H1 (cell line): Measurements from ENCODE around the gene PHACTR1. TPM values are rescaled to one million over a fixed set of nuclear protein-coding genes. Genes with fewer than 3 reads are reported as not detected.

Source experiments
- CHD2 ChIP-seq: IDR thresholded peaks from 2 replicates; pipeline ENCODE4 v1.6.1; 2012; ENCODE audit warnings: low read length, improper control_type of control experiment
- CREB1 ChIP-seq: IDR thresholded peaks from 2 replicates; pipeline ENCODE4 v1.6.1; 2012; ENCODE audit warnings: inconsistent platforms
- EGR1 ChIP-seq: IDR thresholded peaks from 2 replicates; pipeline ENCODE4 v1.6.1; 2011; ENCODE audit warnings: low read depth, low read length, borderline replicate concordance
- KDM1A ChIP-seq: fragments of 200-600, 300-600 bp; sonication (generic); IDR thresholded peaks from 2 replicates; pipeline ENCODE4 v1.7.1; 2016; ENCODE audit warnings: mild to moderate bottlenecking, low read length, borderline replicate concordance
- SRF ChIP-seq: IDR thresholded peaks from 2 replicates; pipeline ENCODE4 v1.6.1; 2011; ENCODE audit warnings: mild to moderate bottlenecking, low read depth, low read length, moderate library complexity
- ZNF274 ChIP-seq: IDR thresholded peaks from 2 replicates; pipeline ENCODE4 v1.7.0; 2012; ENCODE audit warnings: low read length, borderline replicate concordance; ENCODE audit errors: extremely low read depth
- polyA plus RNA-seq, 7 experiments: library from polyadenylated mRNA; depleted of rRNA in 3 of 7; stranded (reverse) in 5 of 7; unstranded in 2 of 7; fragments of >200 nt in 5 of 7; fragments of 200-250 nt in 2 of 7; gene quantifications; 1 replicate in 5 of 7; 2 replicates in 1 of 7; 4 replicates in 1 of 7; pipeline versions ENCODE4 v1.2.1 to v1.2.3, GENCODE V29; 2011 to 2013; ENCODE audit warnings: missing spikeins in 2 of 7, mixed read lengths in 2 of 7
- total RNA-seq: library from RNA; stranded (reverse); fragmentation: NEBNext Ultra II Directional; extraction: Animal tissue kit (Norgen Biotek cat#: 25700); gene quantifications from 2 replicates; pipeline ENCODE4 v1.2.1, GENCODE V29; 2021

PHACTR1 gene
- total and polyA plus RNA-seq, 2 of the 8 experiments (the other 6 are each of a cell fraction or from before 2014, with no cell fraction given), result 3.9 to 17.1 TPM

GRCh38 chr6:13327691-13328075 lies 611.1 kb downstream of the PHACTR1 start (continued):
- TF ChIP-seq SRF (no peak), CHD2 (no peak), ZNF274 (no peak), KDM1A (no peak), EGR1 (no peak), CREB1 (no peak)
